Esophagus squamous epithelium (tissue), 5 donors: Measurements from ENCODE around the gene CCDC121. TPM values are rescaled to one million over a fixed set of nuclear protein-coding genes. Genes with fewer than 3 reads are reported as not detected.

Experiments
- DNase-seq: peaks from one replicate; lab custom pipeline; 2025; lab: John Stamatoyannopoulos, UW
- H3K27ac ChIP-seq, 4 donors: fragments of 200-600 bp; sonication (generic); one replicate each; pipeline ENCODE4 v1.5.1; 2016 to 2019; ENCODE audit warnings: mild to moderate bottlenecking in 1 of 4
- H3K27me3 ChIP-seq, 4 donors: fragments of 200-600 bp; sonication (generic); 1 replicate in 3 of 4; 2 replicates in 1 of 4; pipeline versions ENCODE4 v1.5.1 to v1.6.0; 2017 to 2021; ENCODE audit warnings: antibody characterized with exemption in 1 of 4
- H3K36me3 ChIP-seq, 3 donors: fragments of 200-600 bp; sonication (generic); one replicate each; pipeline ENCODE4 v1.5.1; 2016 to 2019
- H3K4me1 ChIP-seq, 3 donors: fragments of 200-600 bp; sonication (generic); one replicate each; pipeline ENCODE4 v1.5.1; 2017 to 2019
- H3K4me3 ChIP-seq, 4 donors: fragments of 200-600 bp; sonication (generic); 1 replicate in 3 of 4; 2 replicates in 1 of 4; pipeline ENCODE4 v1.5.1; 2016 to 2019; ENCODE audit warnings: mild to moderate bottlenecking in 2 of 4, moderate library complexity in 1 of 4
- H3K9me3 ChIP-seq, 3 donors: fragments of 200-600 bp; sonication (generic); one replicate each; pipeline ENCODE4 v1.5.1; 2016 to 2019
- CTCF ChIP-seq, 6 experiments: fragments of 450-650 bp in 4 of 6; fragments of 200-600 bp in 2 of 6; sonication (generic) in 2 of 6; IDR thresholded peaks; one replicate each; pipeline ENCODE4 v1.5.1; 2016 to 2019; ENCODE audit warnings: antibody characterized with exemption in 6 of 6, mild to moderate bottlenecking in 4 of 6, moderate library complexity in 4 of 6
- POLR2A ChIP-seq, 4 donors: fragments of 450-650 bp; IDR thresholded peaks; one replicate each; pipeline ENCODE4 v1.6.1; 2017; ENCODE audit warnings: antibody characterized with exemption in 4 of 4, mild to moderate bottlenecking in 4 of 4, moderate library complexity in 3 of 4
- WGBS, 2 donors: methylation state at CpG; one replicate each; pipeline ENCODE4 v1.1.5; 2018; 5-methylcytosine and 5-hydroxymethylcytosine counted together
- intact Hi-C: fragments of 100-400 bp; cut with DNase I; formaldehyde crosslinking; loops from one replicate; pipeline ENCODE4 v1.15.0; 2022
- total RNA-seq, 4 donors: library from RNA; depleted of rRNA; stranded (reverse); fragments of >200 nt; gene quantifications; one replicate each; pipeline ENCODE4 v1.1.0, GENCODE V29; 2016
- donor health status: DM: yes; HTN: yes; CAD: no.

CCDC121 gene
- 1 to 10 TPM in 2 of 4 donors, under 1 TPM in 2; 0.44 to 3.1 (median 1.4) TPM for total RNA-seq

- Histone ChIP-seq H3K4me3 (peak within 1 kb of the TSS; percentile 60 to 85 (median 73)), H3K36me3 (peaks cover 0 to 43% (median 11%) of the 10 kb centered on the region in 3 donors), H3K27ac (peak within 1 kb of the TSS; percentile 84 to 91 (median 90)), H3K27me3 (no peaks in the 10 kb centered on the region), H3K9me3 (no peaks in the 10 kb centered on the region), H3K4me1 (peaks cover 7 to 41% (median 22%) of the 10 kb centered on the region in 3 donors)
- DNase-seq: peak; percentile 70
- WGBS, 2 donors: 0 to 4% methylated on average over 10 to 25 of the region's 44 CpGs
- intact Hi-C loops: no loop called here
- TF ChIP-seq CTCF (IDR thresholded peaks at IDR 0.05) (no peak), POLR2A (IDR thresholded peaks at IDR 0.05) (peak in 3 of 4 donors; percentile 29 to 68 (median 62))
Measured at GRCh38 chr2:27628767-27629709, at the start of gene CCDC121, which contains the start of gene GPN1. CCDC121 (minus strand) TSS chr2:27629012; CDS start chr2:27627799, 1,213 bp downstream. GPN1 (plus strand) TSS chr2:27629050; CDS start chr2:27629059, 9 bp downstream.

GRCh38 chr2:27672723-27673486 is 44.1 kb upstream of the CCDC121 start:
- no peaks in the 10 kb centered on the region for H3K9me3 ChIP-seq
- no peaks in the 10 kb centered on the region for H3K4me1 ChIP-seq
- H3K27ac ChIP-seq: no peak overlapping the region
- H3K27me3 ChIP-seq: no peaks in the 10 kb centered on the region
- DNase-seq: no peak
- H3K36me3 ChIP-seq: peaks cover 4 to 99% (median 27%) of the 10 kb centered on the region in 3 donors
- no peak for TF ChIP-seq POLR2A (IDR thresholded peaks at IDR 0.05)
- no peak for TF ChIP-seq CTCF (IDR thresholded peaks at IDR 0.05)
- H3K4me3 ChIP-seq: no peak overlapping the region
- intact Hi-C loops: no loop called here
- 86 to 88% methylated on average over 5 of the region's 5 CpGs for WGBS, 2 donors

GRCh38 chr2:27671235-27671634 is 42.4 kb upstream of the CCDC121 start:
- Histone ChIP-seq H3K36me3 (peaks cover 4 to 99% (median 23%) of the 10 kb centered on the region in 3 donors), H3K27me3 (no peaks in the 10 kb centered on the region), H3K4me1 (peaks cover 0 to 14% (median 0%) of the 10 kb centered on the region in 3 donors), H3K27ac (no peak overlapping the region), H3K4me3 (no peak overlapping the region), H3K9me3 (no peaks in the 10 kb centered on the region)
- DNase-seq: no peak
- intact Hi-C loops: no loop called here
- WGBS, 2 donors: 85 to 86% methylated on average over 4 of the region's 4 CpGs
- no peak for TF ChIP-seq POLR2A (IDR thresholded peaks at IDR 0.05)
- no peak for TF ChIP-seq CTCF (IDR thresholded peaks at IDR 0.05)

- Histone ChIP-seq H3K4me1 (peaks cover 13 to 42% (median 23%) of the 10 kb centered on the region in 3 donors), H3K9me3 (no peaks in the 10 kb centered on the region), H3K36me3 (peaks cover 4 to 61% (median 14%) of the 10 kb centered on the region in 3 donors), H3K4me3 (no peak overlapping the region), H3K27me3 (no peaks in the 10 kb centered on the region), H3K27ac (no peak overlapping the region)
- WGBS, 2 donors: 69 to 76% methylated on average over 1 of the region's 1 CpG
- DNase-seq: no peak
- intact Hi-C loops: no loop called here
- TF ChIP-seq CTCF (IDR thresholded peaks at IDR 0.05): no peak
- TF ChIP-seq POLR2A (IDR thresholded peaks at IDR 0.05): no peak
Measured at GRCh38 chr2:27667446-27667845, 38.6 kb upstream of the CCDC121 start.
